ENCODE measurements around the gene TWIST2. TPM values are rescaled to one million over a fixed set of nuclear protein-coding genes. Genes with fewer than 3 reads are reported as not detected.

Gene TWIST2
- total RNA-seq, 1 experiment from 2014 or later: not detected

GRCh38 chr2:238857959-238858358 is 10.1 kb downstream of the TWIST2 start:
- Histone ChIP-seq H3K36me3 (ENCODE audit: insufficient read depth, low read length, poor library complexity, severe bottlenecking) (no peaks in the 10 kb centered on the region), H3K4me3 (ENCODE audit: low read depth, low read length, poor library complexity, severe bottlenecking) (no peak overlapping the region), H3K9me3 (ENCODE audit: low read depth, low read length, poor library complexity, severe bottlenecking) (no peaks in the 10 kb centered on the region), H3K27ac (ENCODE audit: low read depth, low read length, poor library complexity, severe bottlenecking) (no peak overlapping the region), H3K4me1 (ENCODE audit: insufficient read depth, low read length, poor library complexity, severe bottlenecking) (no peaks in the 10 kb centered on the region), H3K27me3 (replicated peaks; ENCODE audit: insufficient read depth, low read depth, low read length, poor library complexity) (peaks cover 61% of the 10 kb centered on the region)
- TF ChIP-seq EZH2 (IDR thresholded peaks at IDR 0.05; ENCODE audit: borderline replicate concordance, low read depth, low read length, poor library complexity, severe bottlenecking): no peak
- TF ChIP-seq, protein P1, sequence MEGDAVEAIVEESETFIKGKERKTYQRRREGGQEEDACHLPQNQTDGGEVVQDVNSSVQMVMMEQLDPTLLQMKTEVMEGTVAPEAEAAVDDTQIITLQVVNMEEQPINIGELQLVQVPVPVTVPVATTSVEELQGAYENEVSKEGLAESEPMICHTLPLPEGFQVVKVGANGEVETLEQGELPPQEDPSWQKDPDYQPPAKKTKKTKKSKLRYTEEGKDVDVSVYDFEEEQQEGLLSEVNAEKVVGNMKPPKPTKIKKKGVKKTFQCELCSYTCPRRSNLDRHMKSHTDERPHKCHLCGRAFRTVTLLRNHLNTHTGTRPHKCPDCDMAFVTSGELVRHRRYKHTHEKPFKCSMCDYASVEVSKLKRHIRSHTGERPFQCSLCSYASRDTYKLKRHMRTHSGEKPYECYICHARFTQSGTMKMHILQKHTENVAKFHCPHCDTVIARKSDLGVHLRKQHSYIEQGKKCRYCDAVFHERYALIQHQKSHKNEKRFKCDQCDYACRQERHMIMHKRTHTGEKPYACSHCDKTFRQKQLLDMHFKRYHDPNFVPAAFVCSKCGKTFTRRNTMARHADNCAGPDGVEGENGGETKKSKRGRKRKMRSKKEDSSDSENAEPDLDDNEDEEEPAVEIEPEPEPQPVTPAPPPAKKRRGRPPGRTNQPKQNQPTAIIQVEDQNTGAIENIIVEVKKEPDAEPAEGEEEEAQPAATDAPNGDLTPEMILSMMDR (conservative IDR thresholded peaks at IDR 0.05; ENCODE audit: low read depth, low read length): no peak
- ChIA-PET CTCF (no interaction called here), POLR2A (ENCODE audit: low non-redundant PET) (no interaction called here)
- BruUV-seq (replicated peaks): no TSS peak
- no peak for DNase-seq (ENCODE audit: low spot score)
- intact Hi-C loops (cut with micrococcal nuclease; ENCODE audit: unreplicated experiment): no loop called here

GRCh38 chr2:238859636-238860347 is 11.9 kb downstream of the TWIST2 start:
- Histone ChIP-seq H3K36me3 (ENCODE audit: insufficient read depth, low read length, poor library complexity, severe bottlenecking) (no peaks in the 10 kb centered on the region), H3K9me3 (ENCODE audit: low read depth, low read length, poor library complexity, severe bottlenecking) (no peaks in the 10 kb centered on the region), H3K4me3 (ENCODE audit: low read depth, low read length, poor library complexity, severe bottlenecking) (no peak overlapping the region), H3K27ac (ENCODE audit: low read depth, low read length, poor library complexity, severe bottlenecking) (no peak overlapping the region), H3K27me3 (replicated peaks; ENCODE audit: insufficient read depth, low read depth, low read length, poor library complexity) (peaks cover 43% of the 10 kb centered on the region), H3K4me1 (ENCODE audit: insufficient read depth, low read length, poor library complexity, severe bottlenecking) (no peaks in the 10 kb centered on the region)
- BruUV-seq (replicated peaks): no TSS peak
- ChIA-PET CTCF (no interaction called here), POLR2A (ENCODE audit: low non-redundant PET) (no interaction called here)
- intact Hi-C loops (cut with micrococcal nuclease; ENCODE audit: unreplicated experiment): no loop called here
- TF ChIP-seq, protein P1 (conservative IDR thresholded peaks at IDR 0.05; ENCODE audit: low read depth, low read length): no peak
- TF ChIP-seq EZH2 (IDR thresholded peaks at IDR 0.05; ENCODE audit: borderline replicate concordance, low read depth, low read length, poor library complexity, severe bottlenecking): no peak
- no peak for DNase-seq (ENCODE audit: low spot score)

DNA sequence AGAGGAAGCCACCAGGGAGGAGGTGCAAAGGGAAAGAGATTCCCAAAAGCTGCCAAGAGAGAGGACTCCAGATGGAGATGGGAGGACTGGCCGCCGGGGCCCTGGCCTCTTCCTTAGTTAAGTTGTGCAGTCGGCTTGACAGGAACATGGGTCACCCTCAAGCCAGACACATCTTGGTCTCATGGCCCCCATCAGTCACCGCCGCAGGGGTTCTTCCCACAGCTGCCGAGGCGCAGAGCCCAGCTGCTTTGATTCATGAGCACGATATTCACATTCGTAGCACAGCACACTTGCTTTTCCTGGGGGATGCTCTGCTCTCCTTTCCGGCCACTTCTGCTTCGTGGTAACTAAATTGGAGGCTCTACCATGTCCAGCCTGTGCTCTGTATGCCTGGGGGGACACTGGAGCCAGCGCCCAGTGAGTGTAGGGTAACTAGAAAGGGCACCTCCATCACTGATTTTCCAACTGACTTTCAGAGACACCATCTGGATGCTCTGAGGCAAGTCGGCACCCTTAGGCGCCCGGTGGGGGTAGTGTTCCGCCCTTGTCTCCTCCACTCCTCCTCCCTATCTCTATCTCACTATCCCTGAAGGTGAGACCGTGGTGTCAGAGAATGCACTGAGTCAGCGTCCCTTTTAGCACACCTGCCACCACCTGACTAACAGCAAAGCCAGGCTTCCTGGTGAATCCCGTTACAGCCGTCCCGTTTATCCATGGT is 13.3 kb downstream of the TWIST2 start:
- no peak for DNase-seq (ENCODE audit: low spot score)
- Histone ChIP-seq H3K36me3 (ENCODE audit: insufficient read depth, low read length, poor library complexity, severe bottlenecking) (no peaks in the 10 kb centered on the region), H3K27me3 (replicated peaks; ENCODE audit: insufficient read depth, low read depth, low read length, poor library complexity) (peaks cover 29% of the 10 kb centered on the region), H3K4me3 (ENCODE audit: low read depth, low read length, poor library complexity, severe bottlenecking) (no peak overlapping the region), H3K27ac (ENCODE audit: low read depth, low read length, poor library complexity, severe bottlenecking) (no peak overlapping the region), H3K4me1 (ENCODE audit: insufficient read depth, low read length, poor library complexity, severe bottlenecking) (no peaks in the 10 kb centered on the region), H3K9me3 (ENCODE audit: low read depth, low read length, poor library complexity, severe bottlenecking) (no peaks in the 10 kb centered on the region)
- intact Hi-C loops (cut with micrococcal nuclease; ENCODE audit: unreplicated experiment): no loop called here
- TF ChIP-seq, protein P1 (conservative IDR thresholded peaks at IDR 0.05; ENCODE audit: low read depth, low read length): no peak
- TF ChIP-seq EZH2 (IDR thresholded peaks at IDR 0.05; ENCODE audit: borderline replicate concordance, low read depth, low read length, poor library complexity, severe bottlenecking): no peak
- BruUV-seq (replicated peaks): no TSS peak
- ChIA-PET CTCF (no interaction called here), POLR2A (ENCODE audit: low non-redundant PET) (no interaction called here)
